Endodermal cell (in vitro differentiated cells): ENCODE measurements around the gene TANC2. TPM values are rescaled to one million over a fixed set of nuclear protein-coding genes. Genes with fewer than 3 reads are reported as not detected.

Experiments used
- DNase-seq: peaks from one replicate; pipeline ENCODE4 v3.0.0-alpha.2; 2017
- H3K27ac ChIP-seq: 2 replicates; pipeline ENCODE4 v1.5.1; 2013; ENCODE audit warnings: mild to moderate bottlenecking, low read depth, low read length, moderate library complexity
- H3K27me3 ChIP-seq: 2 replicates; pipeline ENCODE4 v1.6.1; 2013; ENCODE audit warnings: mild to moderate bottlenecking, low read length, moderate library complexity; ENCODE audit not compliant: insufficient read depth, control insufficient read depth, poor library complexity, severe bottlenecking
- H3K36me3 ChIP-seq: 2 replicates; pipeline ENCODE4 v1.7.0; 2013; ENCODE audit warnings: mild to moderate bottlenecking, low read length, moderate library complexity; ENCODE audit not compliant: control insufficient read depth, insufficient read depth
- H3K4me1 ChIP-seq: one replicate; pipeline ENCODE4 v1.7.0; 2013; ENCODE audit warnings: low read length; ENCODE audit not compliant: control insufficient read depth, insufficient read depth
- H3K4me3 ChIP-seq: 2 replicates; pipeline ENCODE4 v1.5.1; 2013; ENCODE audit warnings: mild to moderate bottlenecking, low read length, moderate library complexity
- H3K9ac ChIP-seq: 2 replicates; pipeline ENCODE4 v1.6.1; 2013; ENCODE audit warnings: mild to moderate bottlenecking, low read length, moderate library complexity; ENCODE audit not compliant: poor library complexity, severe bottlenecking; ENCODE audit errors: extremely low read depth
- H3K9me3 ChIP-seq: 2 replicates; pipeline ENCODE4 v1.6.1; 2013; ENCODE audit warnings: mild to moderate bottlenecking, low read length, moderate library complexity; ENCODE audit not compliant: control insufficient read depth
- H3K27ac Mint-ChIP-seq: 2 replicates; pipeline ENCODE4 v1.8.0; 2020; ENCODE audit warnings: mixed read lengths
- H3K27me3 Mint-ChIP-seq: 2 replicates; pipeline ENCODE4 v1.8.0; 2021; ENCODE audit warnings: mild to moderate bottlenecking, mixed read lengths; ENCODE audit not compliant: insufficient read depth
- H3K36me3 Mint-ChIP-seq: 2 replicates; pipeline ENCODE4 v1.8.0; 2020; ENCODE audit warnings: low read depth, mixed read lengths
- H3K4me1 Mint-ChIP-seq: 2 replicates; pipeline ENCODE4 v1.8.0; 2020; ENCODE audit warnings: mixed read lengths
- H3K4me3 Mint-ChIP-seq: 2 replicates; pipeline ENCODE4 v1.8.0; 2020; ENCODE audit warnings: mild to moderate bottlenecking, moderate library complexity, mixed read lengths
- H3K9me3 Mint-ChIP-seq: 2 replicates; pipeline ENCODE4 v1.8.0; 2020; ENCODE audit warnings: mild to moderate bottlenecking, mixed read lengths
- whole genome bisulfite sequencing, 2 experiments: methylation state at CpG; one replicate each; pipeline versions ENCODE4 v1.1.5 to v1.1.7; 2013; ENCODE audit warnings: missing lambda C conversion rate in 2 of 2, mixed read lengths in 1 of 2; ENCODE audit not compliant: insufficient coverage in 1 of 2, insufficient read length in 1 of 2; 5-methylcytosine and 5-hydroxymethylcytosine counted together
- total RNA-seq, 2 donors: library from RNA; stranded (reverse); fragmentation: NEBNext Ultra II Directional in 1 of 2; extraction: Animal tissue kit (Norgen Biotek cat#: 25700) in 1 of 2; gene quantifications; 2 replicates in 1 of 2; 3 replicates in 1 of 2; pipeline ENCODE4 v1.2.1, GENCODE V29; 2021
- TF ChIP-seq, protein P1 (sequence below): fragments of 200-600 bp; sonication (generic); conservative IDR thresholded peaks from 2 replicates; pipeline ENCODE4 v1.5.0; 2021; ENCODE audit warnings: antibody characterized with exemption, mild to moderate bottlenecking

TANC2 gene
- total RNA-seq, 2 donors from 2014 or later, result 16.7 to 22.9 TPM

- TF ChIP-seq, protein P1, sequence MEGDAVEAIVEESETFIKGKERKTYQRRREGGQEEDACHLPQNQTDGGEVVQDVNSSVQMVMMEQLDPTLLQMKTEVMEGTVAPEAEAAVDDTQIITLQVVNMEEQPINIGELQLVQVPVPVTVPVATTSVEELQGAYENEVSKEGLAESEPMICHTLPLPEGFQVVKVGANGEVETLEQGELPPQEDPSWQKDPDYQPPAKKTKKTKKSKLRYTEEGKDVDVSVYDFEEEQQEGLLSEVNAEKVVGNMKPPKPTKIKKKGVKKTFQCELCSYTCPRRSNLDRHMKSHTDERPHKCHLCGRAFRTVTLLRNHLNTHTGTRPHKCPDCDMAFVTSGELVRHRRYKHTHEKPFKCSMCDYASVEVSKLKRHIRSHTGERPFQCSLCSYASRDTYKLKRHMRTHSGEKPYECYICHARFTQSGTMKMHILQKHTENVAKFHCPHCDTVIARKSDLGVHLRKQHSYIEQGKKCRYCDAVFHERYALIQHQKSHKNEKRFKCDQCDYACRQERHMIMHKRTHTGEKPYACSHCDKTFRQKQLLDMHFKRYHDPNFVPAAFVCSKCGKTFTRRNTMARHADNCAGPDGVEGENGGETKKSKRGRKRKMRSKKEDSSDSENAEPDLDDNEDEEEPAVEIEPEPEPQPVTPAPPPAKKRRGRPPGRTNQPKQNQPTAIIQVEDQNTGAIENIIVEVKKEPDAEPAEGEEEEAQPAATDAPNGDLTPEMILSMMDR, result no peak
- Histone ChIP-seq H3K4me3 (no peak overlapping the region), H3K36me3 (no peaks in the 10 kb centered on the region), H3K27ac (no peak overlapping the region), H3K9me3 (no peaks in the 10 kb centered on the region), H3K4me1 (no peaks in the 10 kb centered on the region), H3K9ac (no peak overlapping the region), H3K27me3 (no peaks in the 10 kb centered on the region)
- Mint-ChIP-seq H3K27me3 (peaks cover 4% of the 10 kb centered on the region), H3K4me3 (no peak overlapping the region), H3K27ac (no peak overlapping the region), H3K4me1 (no peaks in the 10 kb centered on the region), H3K9me3 (no peaks in the 10 kb centered on the region), H3K36me3 (no peaks in the 10 kb centered on the region)
- WGBS, 2 experiments, result 96 to 100% methylated on average over 3 of the region's 4 CpGs
- no peak for DNase-seq
These were observed 10.1 kb upstream of the TANC2 start for GRCh38 chr17:62955841-62956352.

GRCh38 chr17:62963296-62963695 lies 2.7 kb upstream of the TANC2 start:
- WGBS, 2 experiments, result 75 to 87% methylated on average over 2 to 3 of the region's 3 CpGs
- Mint-ChIP-seq H3K4me3 (no peak overlapping the region), H3K9me3 (no peaks in the 10 kb centered on the region), H3K4me1 (peaks cover 11% of the 10 kb centered on the region), H3K27ac (no peak overlapping the region), H3K27me3 (peaks cover 46% of the 10 kb centered on the region), H3K36me3 (no peaks in the 10 kb centered on the region)
- Histone ChIP-seq H3K27ac (no peak overlapping the region), H3K9ac (no peak overlapping the region), H3K36me3 (no peaks in the 10 kb centered on the region), H3K4me3 (no peak overlapping the region), H3K27me3 (peaks cover 23% of the 10 kb centered on the region), H3K9me3 (no peaks in the 10 kb centered on the region), H3K4me1 (no peaks in the 10 kb centered on the region)
- no peak for DNase-seq
- TF ChIP-seq, protein P1, result no peak

GRCh38 chr17:62964506-62964905 lies 1.5 kb upstream of the TANC2 start:
- 90 to 96% methylated on average over 3 to 4 of the region's 4 CpGs for WGBS, 2 experiments
- Histone ChIP-seq H3K9ac (no peak overlapping the region), H3K9me3 (no peaks in the 10 kb centered on the region), H3K4me3 (no peak overlapping the region), H3K36me3 (no peaks in the 10 kb centered on the region), H3K27ac (no peak overlapping the region), H3K27me3 (peaks cover 23% of the 10 kb centered on the region), H3K4me1 (no peaks in the 10 kb centered on the region)
- H3K36me3 Mint-ChIP-seq, result no peaks in the 10 kb centered on the region
- no peaks in the 10 kb centered on the region for H3K9me3 Mint-ChIP-seq
- TF ChIP-seq, protein P1, result no peak
- no peak overlapping the region for H3K4me3 Mint-ChIP-seq
- peaks cover 46% of the 10 kb centered on the region for H3K27me3 Mint-ChIP-seq
- no peak for DNase-seq
- H3K27ac Mint-ChIP-seq, result no peak overlapping the region
- H3K4me1 Mint-ChIP-seq, result peaks cover 19% of the 10 kb centered on the region
